Liver (tissue), 3 donors: ENCODE measurements around the gene GCNT2.

Experiments
- ATF3 ChIP-seq: IDR thresholded peaks from 2 replicates; pipeline ENCODE4 v1.6.1; 2016; ENCODE audit warnings: antibody characterized with exemption
- CTCF ChIP-seq: fragments of 150-350 bp; IDR thresholded peaks from 2 replicates; pipeline ENCODE4 v1.5.1; 2017; ENCODE audit warnings: improper control_type of control experiment, low read depth, low read length; ENCODE audit not compliant: missing input control
- EGR1 ChIP-seq, 2 donors: IDR thresholded peaks; 2 replicates each; pipeline ENCODE4 v1.6.1; 2016 to 2018; ENCODE audit warnings: antibody characterized with exemption in 2 of 2, low read depth in 2 of 2
- GABPA ChIP-seq, 2 donors: IDR thresholded peaks in 1 of 2; conservative IDR thresholded peaks in 1 of 2; 2 replicates each; pipeline ENCODE4 v1.6.1; 2016; ENCODE audit warnings: antibody characterized with exemption in 2 of 2, mild to moderate bottlenecking in 1 of 2, moderate library complexity in 1 of 2
- JUND ChIP-seq, 2 donors: IDR thresholded peaks; 2 replicates each; pipeline ENCODE4 v1.6.1; 2016; ENCODE audit warnings: antibody characterized with exemption in 2 of 2
- RAD21 ChIP-seq, 2 donors: IDR thresholded peaks; 2 replicates each; pipeline ENCODE4 v1.6.1; 2016; ENCODE audit warnings: antibody characterized with exemption in 2 of 2, mild to moderate bottlenecking in 2 of 2
- REST ChIP-seq: IDR thresholded peaks from 2 replicates; pipeline ENCODE4 v1.6.1; 2016; ENCODE audit warnings: antibody characterized with exemption, mild to moderate bottlenecking
- SP1 ChIP-seq: IDR thresholded peaks from 2 replicates; pipeline ENCODE4 v1.6.1; 2018; ENCODE audit warnings: antibody characterized with exemption, mild to moderate bottlenecking
- ZBTB33 ChIP-seq: IDR thresholded peaks from 2 replicates; pipeline ENCODE4 v1.6.1; 2016; ENCODE audit warnings: antibody characterized with exemption
- donor health status: healthy.
- donor health status: healthy.

- no peak for TF ChIP-seq CTCF
- TF ChIP-seq ATF3: no peak
- TF ChIP-seq EGR1 (IDR thresholded peaks at IDR 0.05; ENCODE audit: low read depth in 2 of 2): no peak
- TF ChIP-seq RAD21 (IDR thresholded peaks at IDR 0.05): no peak
- TF ChIP-seq JUND (IDR thresholded peaks at IDR 0.05): no peak
- TF ChIP-seq GABPA (IDR thresholded peaks at IDR 0.05 in 1 of 2, conservative IDR thresholded peaks at IDR 0.05 in 1 of 2): no peak
- TF ChIP-seq SP1: no peak
- TF ChIP-seq ZBTB33: no peak
- TF ChIP-seq REST: no peak
Measured at GRCh38 chr6:10580570-10580969, 59.4 kb downstream of the GCNT2 start.
